Endothelial cell of umbilical vein (primary cell): ENCODE results near the gene CACNA2D1. TPM values are rescaled to one million over a fixed set of nuclear protein-coding genes. Genes with fewer than 3 reads are reported as not detected.

Experiments
- BruUV-seq: library from RNA; stranded (reverse); fragments of 400-500 nt; replicated peaks from 2 replicates; lab custom pipeline; 2021; lab: Mats Ljungman, UMichigan
- CTCF ChIA-PET: fragments of 300-600, 350-600 bp; sonication (Branson Sonifier 250); formaldehyde crosslinking; loops from one replicate; lab custom pipeline; 2021; ENCODE audit warnings: antibody characterized with exemption, inconsistent platforms; lab: Charles Lee
- POLR2A ChIA-PET: fragments of 300-600, 350-600 bp; sonication (Branson Sonifier 250); formaldehyde crosslinking; loops from one replicate; lab custom pipeline; 2021; ENCODE audit warnings: antibody characterized with exemption, inconsistent platforms; lab: Charles Lee
- DNase-seq: peaks from one replicate; pipeline ENCODE4 v3.0.0-alpha.2; 2011; ENCODE audit warnings: low read depth, low spot score
- FAIRE-seq: peaks from 2 replicates; lab custom pipeline; 2011; peaks lifted over from hg19 to GRCh38; lab: Jason Lieb, UNC
- H2AFZ ChIP-seq: 2 replicates; pipeline ENCODE4 v1.6.0; 2012; ENCODE audit warnings: low read depth, low read length, control low read depth, inconsistent platforms
- H3K27ac ChIP-seq: 2 replicates; pipeline ENCODE4 v1.5.1; 2011; ENCODE audit warnings: low read depth, mild to moderate bottlenecking, control low read depth, low read length, moderate library complexity; ENCODE audit not compliant: insufficient read depth
- H3K27me3 ChIP-seq, 2 experiments: 2 replicates each; pipeline versions ENCODE4 v1.6.0 to v1.6.1; 2011; ENCODE audit warnings: low read length in 2 of 2, mixed read lengths in 1 of 2; ENCODE audit not compliant: control insufficient read depth in 2 of 2, insufficient read depth in 2 of 2
- H3K36me3 ChIP-seq, 2 experiments: 2 replicates in 1 of 2; 3 replicates in 1 of 2; pipeline ENCODE4 v1.5.1; 2011; ENCODE audit warnings: low read length in 2 of 2, mild to moderate bottlenecking in 1 of 2, moderate library complexity in 1 of 2; ENCODE audit not compliant: control insufficient read depth in 2 of 2, insufficient read depth in 2 of 2; ENCODE audit errors: extremely low read depth in 1 of 2
- H3K4me1 ChIP-seq: 3 replicates; pipeline ENCODE4 v1.5.1; 2011; ENCODE audit warnings: mild to moderate bottlenecking, low read length; ENCODE audit not compliant: control insufficient read depth, insufficient read depth; ENCODE audit errors: extremely low read depth
- H3K4me2 ChIP-seq: 2 replicates; pipeline ENCODE4 v1.6.1; 2011; ENCODE audit warnings: low read length, control low read depth, mixed read lengths; ENCODE audit not compliant: insufficient read depth
- H3K4me3 ChIP-seq, 3 experiments: fragments of 200-600 bp in 1 of 3; sonication (generic), shearing (Covaris generic) in 1 of 3; replicated peaks in 1 of 3; 2 replicates each; pipeline ENCODE4 v1.5.1; 2011 to 2016; ENCODE audit warnings: control low read depth in 3 of 3, low read length in 3 of 3, mild to moderate bottlenecking in 2 of 3, inconsistent platforms in 1 of 3, low read depth in 1 of 3, moderate library complexity in 1 of 3; ENCODE audit not compliant: insufficient read depth in 1 of 3
- H3K79me2 ChIP-seq: 2 replicates; pipeline ENCODE4 v1.6.0; 2012; ENCODE audit warnings: low read length, inconsistent platforms; ENCODE audit not compliant: control insufficient read depth, insufficient read depth
- H3K9ac ChIP-seq: replicated peaks from 2 replicates; pipeline ENCODE3; 2011; ENCODE audit warnings: low read length, control low read depth; ENCODE audit not compliant: insufficient read depth; ENCODE audit errors: extremely low read depth
- H3K9me1 ChIP-seq: replicated peaks from 3 replicates; pipeline ENCODE4 v1.6.0; 2011; ENCODE audit warnings: mild to moderate bottlenecking, low read length; ENCODE audit not compliant: control insufficient read depth, insufficient read depth; ENCODE audit errors: extremely low read depth
- H3K9me3 ChIP-seq: replicated peaks from 2 replicates; pipeline ENCODE4 v1.5.1; 2012; ENCODE audit warnings: low read length, inconsistent platforms; ENCODE audit not compliant: control insufficient read depth, insufficient read depth
- H4K20me1 ChIP-seq: replicated peaks from 2 replicates; pipeline ENCODE3; 2011; ENCODE audit warnings: mild to moderate bottlenecking, low read length; ENCODE audit not compliant: control insufficient read depth, insufficient read depth; ENCODE audit errors: extremely low read depth
- EZH2 ChIP-seq: IDR thresholded peaks from 2 replicates; pipeline ENCODE4 v1.6.1; 2012; ENCODE audit warnings: borderline replicate concordance, low read depth, mild to moderate bottlenecking, moderate library complexity, low read length, inconsistent platforms; ENCODE audit not compliant: severe bottlenecking
- FOS ChIP-seq: IDR thresholded peaks from 2 replicates; pipeline ENCODE4 v1.6.1; 2011; ENCODE audit warnings: mild to moderate bottlenecking, low read length, moderate library complexity, borderline replicate concordance; ENCODE audit not compliant: insufficient read depth
- GATA2 ChIP-seq: IDR thresholded peaks from 2 replicates; pipeline ENCODE4 v1.7.0; 2011; ENCODE audit warnings: low read depth, mild to moderate bottlenecking, moderate library complexity, mixed read lengths, low read length; ENCODE audit not compliant: insufficient read length, insufficient read depth
- JUN ChIP-seq: IDR thresholded peaks from 2 replicates; pipeline ENCODE4 v1.6.1; 2011; ENCODE audit warnings: borderline replicate concordance, low read depth; ENCODE audit not compliant: insufficient read length, insufficient read depth
- MYC ChIP-seq: IDR thresholded peaks from one replicate; pipeline ENCODE4 v1.6.1; 2011; ENCODE audit warnings: mild to moderate bottlenecking, low read depth, low read length
- POLR2A ChIP-seq: IDR thresholded peaks from 2 replicates; pipeline ENCODE4 v1.6.1; 2012; ENCODE audit warnings: low read depth, mild to moderate bottlenecking, control low read depth, low read length
- POLR2AphosphoS5 ChIP-seq: IDR thresholded peaks from 2 replicates; pipeline ENCODE4 v1.6.1; 2012; ENCODE audit warnings: low read depth, mild to moderate bottlenecking, control low read depth, low read length, moderate library complexity; ENCODE audit not compliant: insufficient read depth
- dilution Hi-C: fragments of 300-500 bp; cut with MboI; formaldehyde crosslinking; loops from one replicate; pipeline ENCODE4 v1.15.0; 2019; ENCODE audit warnings: low sequenced_read_pairs; ENCODE audit not compliant: extremely low pct_ligation_motif_present
- intact Hi-C: fragments of 100-400 bp; cut with micrococcal nuclease; formaldehyde crosslinking; loops from one replicate; pipeline ENCODE4 v1.10.0; 2022
- polyA plus RNA-seq, 4 experiments: library from polyadenylated mRNA; depleted of rRNA in 3 of 4; stranded (reverse) in 3 of 4; unstranded in 1 of 4; fragments of >200 nt; gene quantifications; 2 replicates each; pipeline versions ENCODE4 v1.2.1 to v1.2.3, GENCODE V29; 2011 to 2012; ENCODE audit warnings: missing spikeins in 1 of 4
- total RNA-seq: library from RNA; stranded (reverse); gene quantifications from 2 replicates; pipeline ENCODE4 v1.2.3, GENCODE V29; 2021
- TF ChIP-seq, protein P1 (sequence below), 2 donors: IDR thresholded peaks; 1 replicate in 1 of 2; 2 replicates in 1 of 2; pipeline ENCODE4 v1.5.1; 2011; ENCODE audit warnings: low read length in 2 of 2, mild to moderate bottlenecking in 2 of 2, moderate library complexity in 2 of 2, control low read depth in 1 of 2, inconsistent platforms in 1 of 2, low read depth in 1 of 2; ENCODE audit not compliant: insufficient read depth in 1 of 2; ENCODE audit errors: extremely low read depth in 1 of 2
- TF ChIP-seq, protein P2 (sequence below): IDR thresholded peaks from 2 replicates; pipeline ENCODE4 v1.6.1; 2011; ENCODE audit not compliant: insufficient read depth, insufficient read length

The CACNA2D1 gene
- total and polyA plus RNA-seq, 2 donors (not counting 3 experiments of a cell fraction or from before 2014, with no cell fraction given): 4.1 to 38.6 TPM

DNA sequence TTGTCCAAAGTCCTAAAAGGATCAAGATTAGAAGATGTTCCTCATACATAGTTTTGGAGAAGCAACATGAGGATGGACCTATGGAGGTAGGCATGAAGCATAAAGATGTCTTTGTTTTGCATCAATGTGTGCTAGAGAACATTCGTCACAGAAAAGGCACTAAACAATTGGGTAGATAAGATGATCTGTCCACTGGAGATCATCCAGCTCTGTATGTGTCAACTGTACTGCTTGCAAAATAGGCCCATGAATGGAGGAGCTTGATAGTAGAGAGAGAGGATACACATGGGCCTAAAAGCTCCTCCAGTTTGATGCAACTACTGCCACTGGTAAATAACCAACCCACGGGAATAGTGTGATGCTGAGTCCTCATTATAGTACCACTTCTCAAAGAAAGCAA, 387.3 kb downstream of the CACNA2D1 start:
- Histone ChIP-seq H2AFZ (no peak overlapping the region), H3K27ac (no peak overlapping the region), H3K9me1 (no peaks in the 10 kb centered on the region), H3K4me2 (no peak overlapping the region), H3K79me2 (no peaks in the 10 kb centered on the region), H3K36me3 (no peaks in the 10 kb centered on the region), H3K27me3 (no peaks in the 10 kb centered on the region), H4K20me1 (no peaks in the 10 kb centered on the region), H3K9me3 (no peaks in the 10 kb centered on the region), H3K4me3 (no peak overlapping the region), H3K9ac (no peak overlapping the region), H3K4me1 (peaks cover 3% of the 10 kb centered on the region)
- dilution Hi-C loops: no loop called here
- CTCF ChIA-PET: no interaction called here
- POLR2A ChIA-PET: no interaction called here
- TF ChIP-seq POLR2AphosphoS5 (no peak), MYC (no peak), EZH2 (no peak), POLR2A (no peak)
- BruUV-seq: no TSS peak
- FAIRE-seq (no peak), DNase-seq (no peak)
- intact Hi-C loops: no loop called here

DNA sequence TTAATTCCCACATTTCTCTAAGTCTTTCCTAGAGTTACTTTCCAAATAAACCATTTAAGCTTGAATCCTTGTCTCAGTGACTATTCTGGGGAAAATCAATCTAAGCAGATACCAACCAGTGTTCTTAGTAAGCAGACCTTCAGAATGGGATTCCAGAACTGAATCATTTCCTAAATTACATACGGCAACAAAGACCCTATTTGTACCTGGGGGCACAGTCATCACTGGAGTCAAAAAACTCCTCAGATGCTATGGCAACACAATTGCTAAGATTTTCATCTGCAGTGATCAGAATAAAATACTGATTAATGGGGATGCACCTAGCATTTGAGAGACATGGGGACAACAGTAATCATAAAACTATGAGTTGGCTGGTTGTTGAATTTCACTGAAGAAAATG, 389.0 kb downstream of the CACNA2D1 start:
- POLR2A ChIA-PET: no interaction called here
- Histone ChIP-seq H3K79me2 (no peaks in the 10 kb centered on the region), H3K27ac (no peak overlapping the region), H3K9ac (no peak overlapping the region), H3K27me3 (no peaks in the 10 kb centered on the region), H3K4me3 (no peak overlapping the region), H3K9me1 (no peaks in the 10 kb centered on the region), H3K4me2 (no peak overlapping the region), H4K20me1 (no peaks in the 10 kb centered on the region), H2AFZ (no peak overlapping the region), H3K4me1 (peaks cover 12% of the 10 kb centered on the region), H3K9me3 (no peaks in the 10 kb centered on the region), H3K36me3 (no peaks in the 10 kb centered on the region)
- TF ChIP-seq FOS: no peak
- no peak for TF ChIP-seq POLR2AphosphoS5
- TF ChIP-seq JUN: no peak
- TF ChIP-seq MYC: no peak
- TF ChIP-seq, protein P1, sequence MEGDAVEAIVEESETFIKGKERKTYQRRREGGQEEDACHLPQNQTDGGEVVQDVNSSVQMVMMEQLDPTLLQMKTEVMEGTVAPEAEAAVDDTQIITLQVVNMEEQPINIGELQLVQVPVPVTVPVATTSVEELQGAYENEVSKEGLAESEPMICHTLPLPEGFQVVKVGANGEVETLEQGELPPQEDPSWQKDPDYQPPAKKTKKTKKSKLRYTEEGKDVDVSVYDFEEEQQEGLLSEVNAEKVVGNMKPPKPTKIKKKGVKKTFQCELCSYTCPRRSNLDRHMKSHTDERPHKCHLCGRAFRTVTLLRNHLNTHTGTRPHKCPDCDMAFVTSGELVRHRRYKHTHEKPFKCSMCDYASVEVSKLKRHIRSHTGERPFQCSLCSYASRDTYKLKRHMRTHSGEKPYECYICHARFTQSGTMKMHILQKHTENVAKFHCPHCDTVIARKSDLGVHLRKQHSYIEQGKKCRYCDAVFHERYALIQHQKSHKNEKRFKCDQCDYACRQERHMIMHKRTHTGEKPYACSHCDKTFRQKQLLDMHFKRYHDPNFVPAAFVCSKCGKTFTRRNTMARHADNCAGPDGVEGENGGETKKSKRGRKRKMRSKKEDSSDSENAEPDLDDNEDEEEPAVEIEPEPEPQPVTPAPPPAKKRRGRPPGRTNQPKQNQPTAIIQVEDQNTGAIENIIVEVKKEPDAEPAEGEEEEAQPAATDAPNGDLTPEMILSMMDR (IDR thresholded peaks at IDR 0.05; ENCODE audit: extremely low read depth in 1 of 2, insufficient read depth in 1 of 2, low read depth in 1 of 2, low read length in 2 of 2): no peak
- TF ChIP-seq EZH2: no peak
- TF ChIP-seq GATA2: no peak
- TF ChIP-seq, protein P2, sequence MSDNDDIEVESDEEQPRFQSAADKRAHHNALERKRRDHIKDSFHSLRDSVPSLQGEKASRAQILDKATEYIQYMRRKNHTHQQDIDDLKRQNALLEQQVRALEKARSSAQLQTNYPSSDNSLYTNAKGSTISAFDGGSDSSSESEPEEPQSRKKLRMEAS: no peak
- no peak for TF ChIP-seq POLR2A
- CTCF ChIA-PET: interaction anchor here (0.7 to 1.8 kb wide), 4 partner anchors 9 to 427 kb away, joined by 3 to 5 read pairs (median 4); no protein-coding TSS in a partner anchor
- BruUV-seq: no TSS peak
- no peak for FAIRE-seq
- dilution Hi-C loops: no loop called here
- no peak for DNase-seq
- intact Hi-C loops: no loop called here
